Stimulated activated CD4-positive, alpha-beta T cell treated with anti-CD3 and anti-CD28 coated beads, Interleukin-4, amount 100 ng/mL, for 24 hours (primary cell): ENCODE measurements around the gene SMPX.

Experiments
- DNase-seq: peaks from one replicate; pipeline ENCODE4 v3.0.0-alpha.2; 2020

SMPX gene

GRCh38 chrX:21741869-21742701, 15.8 kb downstream of the SMPX start:
- no peak for DNase-seq

- no peak for DNase-seq
Observed at GRCh38 chrX:21741364-21741763, 16.6 kb downstream of the SMPX start.

- no peak for DNase-seq
Observed at GRCh38 chrX:21740329-21741274, 17.3 kb downstream of the SMPX start.

- no peak for DNase-seq
Observed at GRCh38 chrX:21738950-21739287, 19.0 kb downstream of the SMPX start.

DNA sequence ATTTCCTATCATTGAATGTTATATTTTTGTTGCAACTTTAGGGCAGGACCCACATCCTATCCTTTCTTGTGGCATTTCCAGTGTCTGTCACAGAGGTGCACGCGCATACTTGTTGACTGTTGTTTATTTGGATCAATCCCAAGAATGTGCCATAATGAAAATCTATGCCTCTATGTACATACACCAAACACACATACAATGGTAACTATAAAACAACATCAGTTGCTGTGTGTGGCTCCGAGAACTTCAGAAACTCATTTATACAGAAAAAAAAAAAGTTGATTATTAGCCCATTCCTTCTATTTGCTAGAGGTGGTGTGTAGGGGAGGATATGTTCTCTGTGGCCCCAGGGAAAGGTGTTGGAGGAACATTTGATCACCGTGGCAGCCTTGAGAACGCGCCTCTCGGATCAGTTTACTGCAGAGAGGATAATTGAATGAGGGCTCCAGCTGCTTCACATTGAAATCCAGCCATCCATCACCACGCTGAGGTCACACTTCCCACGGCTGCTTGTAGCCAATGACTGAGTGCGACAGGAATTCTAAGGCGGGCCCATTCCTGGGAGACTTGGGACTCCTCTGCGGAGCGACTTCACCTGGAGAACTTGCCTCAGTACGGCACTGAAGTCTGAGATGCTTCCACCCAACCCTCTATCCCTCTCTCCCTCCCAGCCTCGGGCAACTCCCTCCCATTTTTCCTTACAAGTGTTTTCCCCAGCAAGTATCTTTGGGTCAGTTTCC, 19.5 kb downstream of the SMPX start:
- no peak for DNase-seq

GRCh38 chrX:21735768-21736127, 22.2 kb downstream of the SMPX start:
- DNase-seq, result no peak

GRCh38 chrX:21735038-21735767, 22.7 kb downstream of the SMPX start:
- no peak for DNase-seq

GRCh38 chrX:21734175-21734574, 23.7 kb downstream of the SMPX start:
- DNase-seq, result no peak

DNA sequence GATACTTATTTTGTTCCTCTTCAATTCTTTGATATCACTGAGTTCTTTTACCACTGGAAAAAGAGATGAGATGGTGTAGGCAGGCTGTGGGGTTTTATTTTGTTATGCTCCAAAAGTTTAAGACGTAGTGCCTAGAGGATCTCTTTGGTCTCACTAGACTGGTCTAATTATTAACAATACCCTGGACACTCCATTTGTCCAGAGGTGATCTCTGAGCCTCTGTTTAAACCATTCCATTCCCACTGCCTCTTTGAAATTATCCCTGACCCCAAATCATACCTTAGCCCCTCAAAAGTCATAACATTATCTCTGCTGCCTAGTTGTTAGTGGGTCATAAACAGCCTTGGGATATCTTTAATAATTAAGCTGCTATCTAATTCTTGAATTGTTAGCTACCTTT, 24.2 kb downstream of the SMPX start:
- DNase-seq, result no peak

DNA sequence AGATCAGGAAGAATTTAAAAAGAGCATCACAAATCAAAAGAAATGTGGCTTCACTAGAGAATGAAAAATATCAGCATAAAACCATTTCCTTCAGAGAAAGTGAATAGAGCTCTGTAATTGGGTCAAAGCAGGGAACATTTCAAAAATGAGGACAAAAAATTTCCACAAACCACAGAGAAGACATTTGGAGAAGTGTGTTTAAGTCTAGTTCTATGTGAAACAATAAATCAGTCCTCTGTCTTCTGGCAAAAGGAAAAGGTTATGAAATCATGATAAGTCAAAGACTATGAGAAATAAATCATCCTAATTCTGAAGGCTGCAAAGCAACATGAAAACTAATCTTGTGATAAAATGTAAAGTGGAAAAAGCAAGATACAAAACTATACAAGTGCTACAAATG, 27.9 kb downstream of the SMPX start:
- DNase-seq, result no peak

- DNase-seq, result no peak
Observed at GRCh38 chrX:21728276-21728968, 29.5 kb downstream of the SMPX start.

- DNase-seq, result no peak
Observed at GRCh38 chrX:21725916-21726315, 32.0 kb downstream of the SMPX start.

DNA sequence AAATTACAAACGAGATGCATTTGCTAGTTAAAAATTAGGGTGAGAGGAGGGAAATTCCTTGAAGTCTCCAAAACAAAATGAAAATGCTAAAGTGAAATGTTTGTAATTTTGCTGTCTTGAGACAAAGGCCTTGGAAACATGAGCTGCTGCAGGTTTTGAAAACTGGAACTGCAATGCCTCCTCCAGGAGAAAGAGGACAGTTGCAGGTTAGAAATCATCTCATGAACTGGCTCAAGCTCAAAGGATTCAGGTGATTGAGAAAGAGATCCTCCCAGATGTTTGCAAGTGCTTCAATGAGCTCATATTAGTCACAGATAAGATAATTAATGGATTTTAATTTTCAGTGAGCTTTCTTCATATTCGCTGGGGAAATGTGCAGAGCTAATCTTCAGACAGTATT, 32.4 kb downstream of the SMPX start:
- DNase-seq, result no peak

DNA sequence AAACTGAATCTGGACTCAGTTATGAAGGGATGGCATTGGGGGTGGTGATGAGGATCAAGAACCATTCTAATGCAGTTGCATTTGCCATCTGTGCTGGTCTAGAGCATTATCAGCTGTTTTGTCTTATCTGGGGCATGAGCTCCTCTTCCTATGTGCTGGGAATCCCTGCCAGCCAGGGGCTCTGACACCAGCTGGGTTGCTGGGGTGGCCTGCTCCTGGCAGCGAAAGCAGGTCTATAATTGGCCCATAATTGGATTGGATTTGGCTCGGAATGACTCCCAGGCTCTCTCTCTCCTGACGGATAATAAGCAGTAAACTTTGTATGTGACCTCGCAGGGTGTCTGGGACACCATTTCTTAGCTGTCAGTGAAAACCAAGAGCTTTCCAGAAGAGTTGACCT, 34.1 kb downstream of the SMPX start:
- DNase-seq, result no peak

DNA sequence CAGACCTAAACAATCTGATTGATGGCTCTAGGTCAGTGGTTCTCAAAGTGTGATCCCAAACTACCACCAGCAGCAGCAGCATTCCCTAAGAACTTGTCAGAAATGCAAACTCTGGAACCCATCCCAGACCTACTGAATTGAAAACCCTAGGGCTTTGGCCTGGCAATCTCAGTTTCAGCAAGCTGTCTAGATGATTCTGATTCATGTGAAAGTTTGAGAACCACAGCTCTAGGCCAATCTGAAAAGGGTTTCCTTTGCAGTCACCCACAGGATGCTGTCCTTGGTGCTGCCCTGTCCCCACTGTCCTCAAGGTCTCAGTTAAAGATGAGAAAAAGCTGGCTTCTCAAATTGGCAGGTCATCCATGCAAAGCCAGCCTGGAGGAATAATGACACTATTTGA, 34.8 kb downstream of the SMPX start:
- DNase-seq, result no peak

DNA sequence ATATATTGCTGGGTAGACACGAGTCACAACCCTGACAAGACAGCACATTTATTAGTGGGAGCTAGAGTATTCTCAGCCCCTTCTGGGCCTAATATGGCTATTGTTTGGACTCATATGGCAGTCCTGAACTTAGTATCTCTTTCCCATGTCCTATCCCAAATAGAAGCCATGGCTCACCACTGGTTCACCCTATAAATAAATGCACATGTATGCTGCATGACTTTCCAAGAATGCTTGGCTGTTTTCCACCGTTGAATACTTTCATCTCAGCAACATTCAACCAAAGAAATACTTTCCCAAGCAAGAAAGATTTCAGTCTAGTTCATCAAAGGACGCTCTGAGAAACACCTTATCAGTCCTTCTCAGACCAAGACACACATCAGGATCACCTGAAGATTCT, 36.7 kb downstream of the SMPX start:
- DNase-seq, result no peak

GRCh38 chrX:21718575-21718974, 39.3 kb downstream of the SMPX start:
- DNase-seq, result no peak

DNA sequence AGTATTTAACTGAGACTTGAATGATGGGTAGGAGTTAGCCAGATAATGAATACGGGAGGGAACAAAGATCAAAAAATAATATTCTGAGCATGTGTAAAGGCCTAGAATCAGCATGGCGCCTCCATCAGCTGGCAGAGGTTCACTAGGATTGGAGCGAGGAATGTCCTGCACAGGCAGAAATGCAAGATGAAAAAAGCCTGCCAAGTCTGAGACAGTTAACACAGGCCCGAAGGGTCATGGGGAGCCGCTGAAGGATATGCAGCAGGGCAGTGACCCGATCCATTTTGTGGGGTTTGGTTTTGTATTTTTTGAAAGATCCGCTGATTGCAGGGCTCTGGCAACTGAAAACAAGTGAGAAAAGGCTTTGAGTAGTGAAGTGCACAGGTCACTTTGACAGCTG, 40.1 kb downstream of the SMPX start:
- no peak for DNase-seq

DNA sequence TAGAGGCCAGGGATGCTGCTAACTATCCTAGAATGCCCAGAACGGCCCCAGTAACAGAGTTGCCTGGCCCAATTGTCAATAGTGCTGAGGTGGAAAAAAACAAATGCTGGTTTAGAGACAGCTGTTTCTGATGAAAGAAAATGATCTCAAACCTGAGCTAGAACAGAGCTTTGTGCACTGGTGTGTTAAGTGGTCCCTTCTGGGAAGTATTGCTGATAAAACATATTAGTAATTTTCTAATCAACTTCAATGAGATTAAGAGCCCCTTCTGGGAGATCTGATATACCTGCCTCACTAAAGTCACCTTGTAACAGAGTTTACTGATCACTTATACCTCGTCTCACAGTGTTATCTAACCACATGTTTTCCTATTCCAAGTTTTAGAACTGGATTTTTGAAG, 42.1 kb downstream of the SMPX start:
- no peak for DNase-seq

DNA sequence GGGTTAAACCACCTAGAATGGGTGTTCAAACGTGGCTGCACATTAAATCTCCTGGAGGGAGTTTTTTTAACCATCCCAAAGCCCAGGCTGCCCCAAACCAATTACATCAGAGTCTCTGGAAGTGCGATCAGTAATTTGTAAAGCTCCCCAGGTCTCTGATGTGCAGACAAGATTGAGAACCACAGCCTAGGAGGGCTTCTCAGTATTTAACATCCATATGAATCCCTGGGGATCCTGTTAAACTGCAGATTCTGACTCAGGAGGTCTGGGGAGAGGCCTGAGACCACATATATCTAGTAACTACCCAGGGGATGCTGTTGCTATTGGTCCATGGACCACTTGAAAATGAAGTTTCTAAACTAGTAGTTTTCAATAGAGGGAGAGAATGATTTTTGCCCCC, 42.6 kb downstream of the SMPX start:
- no peak for DNase-seq

DNA sequence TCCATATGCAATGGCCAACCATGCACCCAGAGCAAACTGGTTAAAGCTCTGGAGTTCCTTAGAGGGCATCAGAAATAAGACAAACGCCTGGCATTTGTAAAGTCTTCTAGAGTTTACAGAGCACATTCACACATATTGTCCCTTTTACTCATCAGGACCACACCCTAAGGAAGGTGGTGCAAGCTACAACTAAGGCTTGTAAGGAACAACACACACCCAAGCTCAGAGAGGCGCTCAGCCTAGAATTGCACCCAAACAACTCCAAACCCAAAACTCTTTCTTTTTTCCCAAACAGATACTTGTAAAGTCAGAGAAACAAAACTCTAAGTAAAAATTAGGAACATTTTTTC, 46.1 kb downstream of the SMPX start:
- DNase-seq, result no peak

DNA sequence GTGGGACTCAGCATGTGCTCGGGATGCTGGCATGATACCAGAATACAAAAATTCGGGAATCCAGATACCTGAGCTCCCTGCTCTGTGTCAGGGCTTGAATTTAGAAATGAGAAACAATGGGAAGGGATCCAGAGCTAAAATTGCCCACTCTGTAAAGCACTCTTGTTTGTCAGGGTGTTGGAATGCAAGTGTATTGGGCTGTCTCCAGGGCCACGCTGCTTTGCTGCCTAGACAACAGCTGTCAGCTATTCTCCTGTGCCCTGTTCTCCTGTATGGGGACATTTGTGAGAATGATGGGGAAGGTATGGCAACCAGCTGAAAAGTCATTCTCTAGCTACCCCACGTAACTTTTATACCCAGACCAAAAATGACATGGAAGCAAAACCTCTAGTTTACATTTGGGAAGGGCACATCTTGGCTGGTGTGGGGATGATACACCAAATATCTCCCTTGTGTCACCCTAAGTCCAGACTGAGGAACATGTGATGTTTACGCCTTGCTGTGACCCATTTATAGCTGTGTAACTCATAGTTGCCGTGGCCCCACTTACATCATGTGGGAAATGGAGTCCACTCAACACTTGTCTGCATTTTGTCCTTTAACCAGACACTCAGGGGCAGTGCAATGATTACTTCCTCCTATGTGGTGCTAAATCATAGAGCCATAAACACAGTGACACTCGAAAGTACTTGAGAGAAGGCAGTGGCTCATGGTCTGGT, 46.6 kb downstream of the SMPX start:
- DNase-seq, result no peak
